Stimulated activated CD8-positive, alpha-beta memory T cell treated with anti-CD3 and anti-CD28 coated beads, Interleukin-4, amount 100 ng/mL, for 1 hour (primary cell): ENCODE data around the gene KLHDC7B.
A peak's percentile ranks its signal among the peaks of the same experiment; 100 is the strongest.

Experiments used
- DNase-seq, 2 donors: peaks; one replicate each; pipeline ENCODE4 v3.0.0-alpha.2; 2020; ENCODE audit warnings: low read depth in 2 of 2, low spot score in 1 of 2

Gene KLHDC7B

GRCh38 chr22:50585238-50585637 lies 39.5 kb downstream of the KLHDC7B start:
- DNase-seq, result no peak

GRCh38 chr22:50585781-50586180 lies 40.1 kb downstream of the KLHDC7B start:
- DNase-seq, result no peak

- DNase-seq, result no peak
These were observed 40.7 kb downstream of the KLHDC7B start for GRCh38 chr22:50586416-50586815.

GRCh38 chr22:50587407-50587806 lies 41.7 kb downstream of the KLHDC7B start:
- no peak for DNase-seq

GRCh38 chr22:50595189-50595588 lies 49.5 kb downstream of the KLHDC7B start:
- DNase-seq, result no peak

GRCh38 chr22:50597097-50597496 lies 51.4 kb downstream of the KLHDC7B start:
- no peak for DNase-seq

GRCh38 chr22:50599816-50600455 lies 54.2 kb downstream of the KLHDC7B start:
- peak in 1 of 2 donors; percentile 24 for DNase-seq

- no peak for DNase-seq
These were observed 54.8 kb downstream of the KLHDC7B start, which contains the start of gene MAPK8IP2 for GRCh38 chr22:50600538-50600937. TSS of gene MAPK8IP2 (plus strand) at chr22:50600793. CDS start at chr22:50600819, 26 bp downstream.
